Parathyroid adenoma (tissue), 2 donors: ENCODE results near the gene SLC35E2B.
"Not testable (repeated sequence)": the region's sequence is repeated elsewhere in the genome, so short reads cannot be mapped to it uniquely, and the experiment has no call there.

Experiments
- H2AFZ ChIP-seq: fragments of 300-600 bp; sonication (generic); one replicate; pipeline ENCODE4 v1.7.0; 2017; ENCODE audit warnings: antibody characterized with exemption, mild to moderate bottlenecking
- H3K27ac ChIP-seq: fragments of 300-600 bp; sonication (generic); one replicate; pipeline ENCODE4 v1.7.0; 2017
- H3K27me3 ChIP-seq: fragments of 300-600 bp; sonication (generic); one replicate; pipeline ENCODE4 v1.7.0; 2017; ENCODE audit warnings: low read length; ENCODE audit not compliant: control insufficient read depth, insufficient read depth
- H3K36me3 ChIP-seq: fragments of 300-600 bp; sonication (generic); one replicate; pipeline ENCODE4 v1.7.0; 2017; ENCODE audit warnings: low read length; ENCODE audit not compliant: control insufficient read depth, insufficient read depth
- H3K4me1 ChIP-seq: fragments of 300-600 bp; sonication (generic); one replicate; pipeline ENCODE4 v1.7.0; 2017; ENCODE audit warnings: control low read depth
- H3K4me2 ChIP-seq: fragments of 300-600 bp; sonication (generic); one replicate; pipeline ENCODE4 v1.7.0; 2017; ENCODE audit warnings: low read length
- H3K4me3 ChIP-seq: fragments of 300-600 bp; sonication (generic); one replicate; pipeline ENCODE4 v1.7.0; 2017; ENCODE audit warnings: low read depth, low read length
- H3K79me2 ChIP-seq: fragments of 300-600 bp; sonication (generic); one replicate; pipeline ENCODE4 v1.7.0; 2017; ENCODE audit warnings: control low read depth
- H3K9ac ChIP-seq: fragments of 300-600 bp; sonication (generic); one replicate; pipeline ENCODE4 v1.7.0; 2017; ENCODE audit warnings: mild to moderate bottlenecking
- H3K9me3 ChIP-seq: fragments of 300-600 bp; sonication (generic); one replicate; pipeline ENCODE4 v1.7.0; 2017; ENCODE audit warnings: low read length; ENCODE audit not compliant: control insufficient read depth
- TF ChIP-seq, protein P1 (sequence below): fragments of 300-600 bp; sonication (generic); IDR thresholded peaks from one replicate; pipeline ENCODE4 v1.7.0; 2017; ENCODE audit warnings: antibody characterized with exemption, mild to moderate bottlenecking
- donor health status: primary hyperparathyroidism.

SLC35E2B gene

DNA sequence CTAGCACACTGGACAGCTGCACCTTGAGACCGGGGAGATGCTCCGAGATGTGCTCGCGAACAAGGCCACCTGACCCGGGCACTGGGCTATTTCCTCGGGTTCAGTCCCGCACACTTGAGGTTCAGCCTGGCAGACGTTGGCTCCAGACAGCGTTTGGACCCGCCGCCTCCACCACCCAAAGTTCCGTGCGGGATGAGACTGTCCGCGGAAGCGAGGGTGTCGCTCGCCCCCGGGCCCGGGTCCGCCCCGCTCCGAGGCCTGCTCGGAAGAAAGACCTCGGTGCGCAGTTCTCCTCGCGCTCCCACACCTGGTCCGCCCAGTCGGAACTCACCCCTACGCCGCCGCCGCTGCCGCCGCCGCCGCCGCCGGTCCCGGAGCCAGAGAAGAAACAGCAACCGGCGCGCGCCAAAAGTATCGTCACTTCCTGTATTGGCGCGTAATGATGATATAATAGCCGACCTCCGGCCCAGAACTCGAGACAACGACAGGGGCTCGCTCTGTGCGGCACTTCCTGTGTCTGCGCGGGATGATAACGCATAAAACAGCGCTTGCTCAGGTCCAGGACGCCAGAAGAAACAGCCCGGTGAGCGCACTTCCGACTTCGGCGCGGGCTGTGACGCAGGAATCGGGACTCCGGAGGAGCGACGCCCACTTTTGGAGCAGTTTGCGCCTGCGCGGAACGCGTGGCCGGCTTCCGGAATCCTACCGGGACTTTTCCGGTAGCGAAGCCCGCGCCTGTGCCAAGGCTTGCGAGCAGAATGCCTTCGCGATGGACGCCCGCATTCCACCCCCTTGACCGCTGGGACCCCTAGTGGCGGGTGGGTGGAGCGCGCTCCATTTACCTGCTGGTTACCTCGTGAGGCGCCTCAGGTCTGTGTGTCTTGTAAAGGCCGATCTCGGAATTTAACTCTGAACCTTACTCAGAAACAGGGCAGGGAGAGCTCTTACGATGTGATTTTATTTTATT lies 33.7 kb downstream of the SLC35E2B start, which contains the start of gene CDK11B:
CDK11B (minus strand) TSS at position 422 of the 967 bp plus-strand sequence. CDS start 1,519 bp downstream, outside the sequence.
- not testable (repeated sequence) for H3K36me3 ChIP-seq, H3K4me1 ChIP-seq, H3K9me3 ChIP-seq, H3K79me2 ChIP-seq, H3K9ac ChIP-seq, H3K27me3 ChIP-seq
- H3K27ac ChIP-seq, result peak within 1 kb of the TSS; percentile 82
- H3K4me3 ChIP-seq, result peak within 1 kb of the TSS; percentile 93
- TF ChIP-seq, protein P1, sequence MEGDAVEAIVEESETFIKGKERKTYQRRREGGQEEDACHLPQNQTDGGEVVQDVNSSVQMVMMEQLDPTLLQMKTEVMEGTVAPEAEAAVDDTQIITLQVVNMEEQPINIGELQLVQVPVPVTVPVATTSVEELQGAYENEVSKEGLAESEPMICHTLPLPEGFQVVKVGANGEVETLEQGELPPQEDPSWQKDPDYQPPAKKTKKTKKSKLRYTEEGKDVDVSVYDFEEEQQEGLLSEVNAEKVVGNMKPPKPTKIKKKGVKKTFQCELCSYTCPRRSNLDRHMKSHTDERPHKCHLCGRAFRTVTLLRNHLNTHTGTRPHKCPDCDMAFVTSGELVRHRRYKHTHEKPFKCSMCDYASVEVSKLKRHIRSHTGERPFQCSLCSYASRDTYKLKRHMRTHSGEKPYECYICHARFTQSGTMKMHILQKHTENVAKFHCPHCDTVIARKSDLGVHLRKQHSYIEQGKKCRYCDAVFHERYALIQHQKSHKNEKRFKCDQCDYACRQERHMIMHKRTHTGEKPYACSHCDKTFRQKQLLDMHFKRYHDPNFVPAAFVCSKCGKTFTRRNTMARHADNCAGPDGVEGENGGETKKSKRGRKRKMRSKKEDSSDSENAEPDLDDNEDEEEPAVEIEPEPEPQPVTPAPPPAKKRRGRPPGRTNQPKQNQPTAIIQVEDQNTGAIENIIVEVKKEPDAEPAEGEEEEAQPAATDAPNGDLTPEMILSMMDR, result peak; percentile 27
- peak within 1 kb of the TSS; percentile 70 for H2AFZ ChIP-seq
- peak within 1 kb of the TSS; percentile 73 for H3K4me2 ChIP-seq

DNA sequence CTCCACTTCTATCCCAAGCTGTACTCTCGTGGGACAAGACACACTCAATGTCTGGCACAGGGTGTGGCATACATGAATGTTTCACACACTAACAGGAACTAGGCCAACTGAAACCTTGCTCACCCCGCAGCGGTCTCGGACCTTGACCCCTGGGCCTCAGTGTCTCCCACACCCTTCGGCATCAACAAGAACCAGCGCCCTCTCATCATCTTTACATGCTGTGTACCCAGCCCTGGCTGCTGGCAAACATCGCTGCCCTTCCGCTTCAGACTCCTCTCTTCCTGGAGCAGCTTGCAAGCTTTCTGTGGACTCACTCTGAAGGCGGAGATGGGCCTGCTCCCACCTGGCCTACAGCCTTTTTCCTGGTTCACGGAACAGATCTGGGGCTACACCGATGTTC lies 44.3 kb downstream of the SLC35E2B start:
- H3K79me2 ChIP-seq, H2AFZ ChIP-seq, H3K27ac ChIP-seq, H3K27me3 ChIP-seq, H3K4me1 ChIP-seq, H3K9ac ChIP-seq, H3K4me3 ChIP-seq, H3K36me3 ChIP-seq, H3K9me3 ChIP-seq, H3K4me2 ChIP-seq: not testable (repeated sequence)

DNA sequence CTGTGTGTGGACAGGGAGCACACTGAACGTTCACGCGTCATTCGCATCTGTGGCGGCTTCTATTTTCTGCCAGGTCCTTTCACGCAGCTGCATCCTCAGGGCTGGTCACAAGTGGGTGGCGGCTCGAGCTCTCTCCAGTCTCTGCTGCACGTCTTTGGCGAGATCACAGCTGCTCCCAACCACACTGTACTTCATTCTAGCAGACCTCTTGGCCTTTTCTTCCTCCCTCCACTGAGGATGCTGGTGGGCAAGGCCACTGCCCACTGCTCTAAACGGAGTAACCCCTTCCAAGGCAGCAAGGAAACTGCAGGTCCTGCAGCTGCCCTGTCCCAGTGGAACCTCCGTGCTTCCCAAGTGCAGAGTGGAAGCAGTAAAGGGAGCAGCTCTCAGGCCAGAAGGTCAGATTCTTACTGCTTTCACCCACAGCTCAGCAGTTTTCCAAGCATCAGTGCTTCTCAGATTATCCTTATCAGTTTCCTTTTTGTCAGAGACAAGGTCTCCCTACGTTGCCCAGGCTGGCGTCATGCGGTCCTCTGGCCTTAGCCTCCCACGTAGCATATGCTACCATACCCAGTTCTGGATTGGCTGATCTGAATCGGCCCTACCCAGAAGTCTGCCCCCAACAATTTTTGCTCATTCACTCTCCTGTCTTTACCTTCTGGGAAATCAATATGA lies 44.9 kb downstream of the SLC35E2B start:
- H3K27ac ChIP-seq, H3K79me2 ChIP-seq, H2AFZ ChIP-seq, H3K9ac ChIP-seq, H3K36me3 ChIP-seq, H3K27me3 ChIP-seq, H3K9me3 ChIP-seq, H3K4me3 ChIP-seq, H3K4me2 ChIP-seq, H3K4me1 ChIP-seq: not testable (repeated sequence)

DNA sequence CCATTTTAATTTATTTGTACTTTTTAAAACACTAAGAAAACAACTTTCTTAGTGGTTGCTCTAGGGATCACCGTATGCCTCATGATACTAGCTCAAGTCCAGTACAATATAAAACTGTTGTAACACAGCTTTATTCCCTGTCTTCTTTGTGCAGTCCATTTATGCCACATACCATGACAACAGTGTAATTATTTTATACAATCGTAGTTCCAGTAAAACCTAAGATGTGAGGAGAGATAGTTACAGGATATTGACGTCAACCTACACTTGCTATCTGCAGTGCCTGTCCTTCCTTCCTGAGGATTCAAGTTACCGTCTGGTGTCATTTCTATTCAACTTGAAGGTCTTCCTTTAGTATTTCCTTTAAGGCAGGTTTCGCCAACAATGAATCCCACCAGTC lies 46.3 kb downstream of the SLC35E2B start:
- not testable (repeated sequence) for H3K9me3 ChIP-seq, H3K4me1 ChIP-seq, H3K36me3 ChIP-seq, H3K27ac ChIP-seq, H3K27me3 ChIP-seq, H3K79me2 ChIP-seq, H3K4me3 ChIP-seq, H3K9ac ChIP-seq, H2AFZ ChIP-seq, H3K4me2 ChIP-seq

DNA sequence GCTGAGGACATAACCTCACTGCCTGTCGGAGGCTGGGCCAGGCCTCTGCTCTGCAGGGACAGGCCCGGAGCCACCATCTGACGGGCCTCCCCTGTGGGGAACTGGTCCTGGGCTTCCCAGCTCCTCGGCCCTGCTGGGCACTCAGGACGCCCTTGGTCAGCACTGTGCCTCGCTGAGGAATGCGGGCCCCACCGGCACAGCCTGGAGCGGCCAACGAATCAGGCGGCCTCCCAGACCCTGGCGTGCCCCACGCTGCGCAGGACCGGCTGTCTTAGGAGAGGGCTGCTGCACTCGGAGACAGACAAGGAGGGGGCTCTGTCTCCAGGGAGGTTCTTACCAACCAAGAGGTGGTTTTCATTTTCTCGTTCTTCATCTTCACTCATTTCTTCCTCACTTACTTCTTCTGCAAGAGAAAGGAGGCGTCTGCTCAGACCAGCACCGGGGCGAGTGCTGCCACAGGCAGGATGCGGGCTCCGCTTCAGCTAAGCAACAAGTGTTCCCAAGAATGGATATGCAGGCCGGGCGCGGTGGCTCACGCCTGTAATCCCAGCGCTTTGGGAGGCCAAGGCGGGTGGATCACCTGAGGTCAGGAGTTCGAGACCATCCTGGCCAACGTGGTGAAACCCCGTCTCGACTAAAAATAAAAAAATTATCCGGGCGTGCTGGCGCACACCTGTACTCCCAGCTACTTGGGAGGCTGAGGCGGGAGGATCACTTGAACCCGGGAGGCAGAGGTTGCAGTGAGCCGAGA lies 51.7 kb downstream of the SLC35E2B start:
- not testable (repeated sequence) for H2AFZ ChIP-seq, H3K79me2 ChIP-seq, H3K9ac ChIP-seq, H3K36me3 ChIP-seq, H3K4me1 ChIP-seq, H3K27me3 ChIP-seq, H3K4me3 ChIP-seq, H3K9me3 ChIP-seq, H3K4me2 ChIP-seq, H3K27ac ChIP-seq

DNA sequence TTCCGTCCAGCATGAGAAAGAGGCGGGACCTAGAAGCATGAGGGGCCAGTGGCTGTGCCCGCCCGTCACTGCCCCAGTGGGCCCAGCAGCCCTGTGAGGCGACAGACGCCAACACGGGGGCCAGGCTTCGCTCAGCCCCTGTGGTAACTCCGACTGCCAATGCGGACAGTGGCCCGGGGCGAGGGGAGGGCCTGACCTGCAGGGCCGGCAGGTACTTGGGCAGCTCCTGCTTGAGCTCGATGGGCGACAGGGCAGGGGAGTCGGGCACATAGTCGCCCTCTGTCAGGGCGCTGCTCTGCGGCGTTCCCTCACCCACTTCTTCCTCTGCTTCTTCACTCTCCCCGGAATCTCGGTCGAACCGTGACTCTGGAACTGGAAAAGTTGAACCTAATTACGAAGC lies 52.5 kb downstream of the SLC35E2B start:
- not testable (repeated sequence) for H3K9ac ChIP-seq, H3K27me3 ChIP-seq, H3K36me3 ChIP-seq, H3K27ac ChIP-seq, H3K4me2 ChIP-seq, H2AFZ ChIP-seq, H3K9me3 ChIP-seq, H3K79me2 ChIP-seq, H3K4me3 ChIP-seq, H3K4me1 ChIP-seq

DNA sequence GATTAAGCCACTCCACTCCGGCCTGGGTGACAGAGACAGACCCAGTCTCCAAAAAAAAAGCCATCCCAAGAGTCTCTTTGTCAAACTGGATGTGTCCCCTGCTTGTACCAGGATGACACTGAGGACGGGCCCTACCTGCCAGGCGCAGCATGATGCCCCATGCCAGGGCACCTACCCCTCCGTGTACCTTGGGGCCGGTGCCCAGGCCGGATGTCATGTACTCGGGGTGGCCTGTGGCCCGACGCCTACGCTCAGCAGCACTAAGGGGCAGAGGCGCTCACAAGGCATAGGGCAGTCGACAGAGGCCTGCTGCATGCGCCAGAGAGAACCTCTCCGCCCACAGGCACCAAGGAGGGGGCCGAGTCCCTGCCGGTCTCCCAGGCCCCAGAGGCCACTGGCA lies 53.2 kb downstream of the SLC35E2B start:
- H3K9ac ChIP-seq, H3K4me3 ChIP-seq, H2AFZ ChIP-seq, H3K4me1 ChIP-seq, H3K36me3 ChIP-seq, H3K9me3 ChIP-seq, H3K27ac ChIP-seq, H3K79me2 ChIP-seq, H3K27me3 ChIP-seq, H3K4me2 ChIP-seq: not testable (repeated sequence)

DNA sequence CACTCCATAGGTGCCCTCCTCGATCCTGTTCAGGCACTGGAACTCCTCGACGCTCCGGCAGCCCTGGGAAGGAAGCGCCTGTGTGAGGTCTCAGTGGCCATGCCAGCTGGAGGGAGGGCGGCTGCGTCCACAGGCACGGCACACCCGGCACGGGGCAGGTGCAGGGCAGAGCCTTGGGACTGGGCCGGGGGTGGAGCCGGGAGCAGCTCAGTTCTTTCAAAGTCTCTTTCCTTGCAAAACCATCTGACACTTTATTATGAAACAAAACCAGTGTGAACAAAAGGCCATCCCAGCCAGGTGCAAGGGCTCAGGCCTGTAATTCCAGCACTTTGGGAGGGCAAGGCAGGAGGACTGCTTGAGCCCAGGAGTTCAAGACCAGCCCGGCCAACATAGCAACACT lies 54.1 kb downstream of the SLC35E2B start:
- H3K9me3 ChIP-seq, H3K27me3 ChIP-seq, H3K36me3 ChIP-seq, H3K4me3 ChIP-seq, H3K79me2 ChIP-seq, H3K9ac ChIP-seq, H3K4me1 ChIP-seq, H2AFZ ChIP-seq, H3K27ac ChIP-seq, H3K4me2 ChIP-seq: not testable (repeated sequence)

DNA sequence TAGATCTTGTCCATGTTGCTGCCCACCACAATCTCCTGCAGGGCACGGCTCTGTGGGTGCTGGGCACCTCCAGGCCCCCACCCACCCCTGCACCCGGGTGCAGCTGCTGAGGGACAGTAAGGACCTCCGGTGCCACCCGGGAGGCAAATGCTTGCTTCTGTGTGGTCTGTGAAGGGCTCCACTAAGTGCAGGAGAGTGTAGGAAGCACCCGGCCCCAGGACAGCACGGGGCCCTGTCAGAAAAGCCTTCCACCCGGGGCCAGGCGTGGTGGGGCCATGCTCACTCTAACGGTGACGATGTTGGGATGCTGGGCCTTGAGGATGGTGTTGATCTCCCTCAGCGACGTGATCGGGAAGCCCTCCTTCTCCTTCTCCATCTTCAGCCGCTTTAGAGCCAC lies 55.1 kb downstream of the SLC35E2B start:
- H3K36me3 ChIP-seq, H2AFZ ChIP-seq, H3K27me3 ChIP-seq, H3K9ac ChIP-seq, H3K79me2 ChIP-seq, H3K4me3 ChIP-seq, H3K4me1 ChIP-seq, H3K27ac ChIP-seq, H3K4me2 ChIP-seq, H3K9me3 ChIP-seq: not testable (repeated sequence)
